ENCODE measurements around the gene C2orf49.

GRCh38 chr2:105375001-105375561 is 37.7 kb downstream of the C2orf49 start:
- TF ChIP-seq CTCF (IDR thresholded peaks at IDR 0.05) = no peak
- TF ChIP-seq POLR2AphosphoS5 (IDR thresholded peaks at IDR 0.05; ENCODE audit: low read depth, low read length) = no peak; the same call in none of the 2 replicates
- TF ChIP-seq SIN3A (IDR thresholded peaks at IDR 0.05; ENCODE audit: borderline replicate concordance, insufficient read depth, low read depth, low read length) = 0 out of 2 replicates have a peak, but pooled peaks have one; percentile 9

Measured in Panc1 (cell line).